Astrocyte of the cerebellum (primary cell): ENCODE results near the gene UFM1.

Source experiments
- DNase-seq: peaks from one replicate; pipeline ENCODE4 v3.0.0-alpha.2; 2011; ENCODE audit warnings: low read depth
- H3K4me3 ChIP-seq: 2 replicates; pipeline ENCODE4 v1.5.1; 2011; ENCODE audit warnings: mild to moderate bottlenecking, low read depth, low read length, moderate library complexity
- in situ Hi-C: cut with HindIII; loops from 2 replicates; pipeline ENCODE4 v1.10.0; 2017; ENCODE audit warnings: low sequenced_read_pairs
- TF ChIP-seq, protein P1 (sequence below): IDR thresholded peaks from 2 replicates; pipeline ENCODE4 v1.5.1; 2012; ENCODE audit warnings: low read length, low read depth, moderate library complexity, mild to moderate bottlenecking; ENCODE audit errors: missing control alignments

Gene UFM1

DNA sequence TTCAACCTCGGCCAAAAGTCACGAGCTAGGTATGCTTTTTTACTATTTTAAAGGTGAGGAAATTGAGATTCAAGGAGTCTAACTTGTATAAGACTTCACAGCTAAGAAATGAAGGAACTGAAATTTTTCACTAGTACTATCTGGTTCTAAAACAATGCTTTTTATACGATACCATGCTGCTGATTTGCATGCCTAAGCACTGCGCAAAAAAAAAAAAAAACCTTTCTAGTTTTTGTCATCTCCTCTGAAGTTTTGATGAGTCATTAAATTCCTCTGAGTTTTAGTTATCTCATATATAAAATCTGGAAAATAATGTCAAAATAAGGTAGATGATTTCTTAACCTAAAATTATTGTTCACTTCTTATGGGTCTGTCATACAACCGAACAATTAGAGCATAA lies 28.0 kb upstream of the UFM1 start:
- TF ChIP-seq, protein P1, sequence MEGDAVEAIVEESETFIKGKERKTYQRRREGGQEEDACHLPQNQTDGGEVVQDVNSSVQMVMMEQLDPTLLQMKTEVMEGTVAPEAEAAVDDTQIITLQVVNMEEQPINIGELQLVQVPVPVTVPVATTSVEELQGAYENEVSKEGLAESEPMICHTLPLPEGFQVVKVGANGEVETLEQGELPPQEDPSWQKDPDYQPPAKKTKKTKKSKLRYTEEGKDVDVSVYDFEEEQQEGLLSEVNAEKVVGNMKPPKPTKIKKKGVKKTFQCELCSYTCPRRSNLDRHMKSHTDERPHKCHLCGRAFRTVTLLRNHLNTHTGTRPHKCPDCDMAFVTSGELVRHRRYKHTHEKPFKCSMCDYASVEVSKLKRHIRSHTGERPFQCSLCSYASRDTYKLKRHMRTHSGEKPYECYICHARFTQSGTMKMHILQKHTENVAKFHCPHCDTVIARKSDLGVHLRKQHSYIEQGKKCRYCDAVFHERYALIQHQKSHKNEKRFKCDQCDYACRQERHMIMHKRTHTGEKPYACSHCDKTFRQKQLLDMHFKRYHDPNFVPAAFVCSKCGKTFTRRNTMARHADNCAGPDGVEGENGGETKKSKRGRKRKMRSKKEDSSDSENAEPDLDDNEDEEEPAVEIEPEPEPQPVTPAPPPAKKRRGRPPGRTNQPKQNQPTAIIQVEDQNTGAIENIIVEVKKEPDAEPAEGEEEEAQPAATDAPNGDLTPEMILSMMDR: no peak
- DNase-seq: no peak
- H3K4me3 ChIP-seq: no peak overlapping the region
- in situ Hi-C loops: no loop called here

DNA sequence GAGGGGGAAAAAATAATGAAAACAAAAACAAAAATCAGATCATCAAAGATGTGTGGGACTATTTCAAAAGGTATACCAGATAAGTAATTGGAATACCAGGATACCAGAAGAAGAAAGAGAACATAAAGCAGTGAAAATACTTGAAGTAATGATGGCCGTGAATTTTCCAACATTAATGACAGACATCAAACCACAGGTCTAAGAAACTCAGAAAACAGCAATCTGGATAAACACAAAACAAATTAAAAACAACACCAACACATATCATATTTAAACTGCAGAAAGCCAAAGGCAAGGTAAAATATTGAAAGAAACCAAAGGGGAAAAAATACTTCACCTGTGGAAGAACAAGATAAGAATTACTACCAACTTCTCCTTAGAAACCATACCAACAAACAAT lies 24.2 kb upstream of the UFM1 start:
- in situ Hi-C loops: no loop called here
- TF ChIP-seq, protein P1: no peak
- DNase-seq: no peak
- no peak overlapping the region for H3K4me3 ChIP-seq

DNA sequence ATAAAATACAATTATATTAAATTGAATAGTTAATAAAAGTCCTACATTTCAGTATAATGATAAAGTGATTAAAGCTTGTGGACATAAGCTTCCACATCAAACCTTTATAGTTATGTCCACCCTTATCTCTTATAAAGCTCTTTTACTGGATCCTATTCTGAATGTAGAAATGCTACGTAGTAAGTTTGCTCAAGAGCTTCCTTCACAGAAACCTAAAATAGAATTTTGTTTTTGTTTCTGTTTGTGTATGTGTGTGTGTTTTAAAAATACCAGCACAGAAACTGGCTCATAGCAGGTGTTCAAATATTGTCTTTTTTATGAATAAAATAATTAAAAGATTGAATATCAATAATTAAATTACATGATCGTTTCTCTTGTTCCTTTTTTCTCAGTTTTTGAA lies 21.0 kb upstream of the UFM1 start:
- in situ Hi-C loops: no loop called here
- no peak for DNase-seq
- H3K4me3 ChIP-seq: no peak overlapping the region
- TF ChIP-seq, protein P1: no peak

DNA sequence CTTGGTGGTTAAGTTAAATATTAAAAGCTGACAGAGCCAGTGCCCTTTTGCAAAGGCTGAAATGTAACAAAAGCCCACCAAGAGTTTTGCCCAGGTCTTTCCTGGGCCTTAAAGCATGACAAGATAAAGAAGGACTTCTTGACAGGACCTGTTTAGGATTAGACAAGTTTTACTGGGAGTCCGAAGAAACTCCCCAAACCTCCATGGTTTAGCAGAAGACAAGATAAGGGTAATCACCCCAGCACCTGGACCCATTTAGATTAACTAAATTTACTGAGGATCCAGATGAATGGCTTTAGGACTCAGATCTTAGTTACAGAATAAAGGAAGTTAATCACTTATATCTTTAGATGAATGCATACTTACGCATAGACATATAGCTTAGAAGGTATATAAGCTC lies 14.8 kb upstream of the UFM1 start:
- TF ChIP-seq, protein P1: no peak
- in situ Hi-C loops: no loop called here
- no peak for DNase-seq
- no peak overlapping the region for H3K4me3 ChIP-seq

DNA sequence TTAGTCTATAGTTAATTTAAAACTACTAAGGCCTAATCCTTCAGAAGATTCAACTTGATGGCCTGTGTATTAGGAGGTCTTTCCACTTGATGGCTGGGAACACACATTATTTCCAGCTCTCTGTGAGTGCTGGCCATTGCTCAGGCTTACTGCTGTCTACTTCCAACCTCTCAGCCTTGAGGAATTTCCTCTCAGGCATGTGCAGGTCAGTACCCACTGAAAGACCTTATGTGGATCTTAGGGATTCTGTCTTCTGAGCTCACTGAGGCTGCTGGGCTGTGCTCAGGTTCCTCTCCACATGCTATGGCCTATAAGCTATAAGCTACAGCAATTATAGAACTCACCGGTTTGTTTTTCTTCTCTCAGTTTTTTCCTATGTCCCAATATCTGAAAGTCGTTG lies 11.6 kb upstream of the UFM1 start:
- TF ChIP-seq, protein P1: no peak
- no peak for DNase-seq
- H3K4me3 ChIP-seq: no peak overlapping the region
- in situ Hi-C loops: no loop called here

DNA sequence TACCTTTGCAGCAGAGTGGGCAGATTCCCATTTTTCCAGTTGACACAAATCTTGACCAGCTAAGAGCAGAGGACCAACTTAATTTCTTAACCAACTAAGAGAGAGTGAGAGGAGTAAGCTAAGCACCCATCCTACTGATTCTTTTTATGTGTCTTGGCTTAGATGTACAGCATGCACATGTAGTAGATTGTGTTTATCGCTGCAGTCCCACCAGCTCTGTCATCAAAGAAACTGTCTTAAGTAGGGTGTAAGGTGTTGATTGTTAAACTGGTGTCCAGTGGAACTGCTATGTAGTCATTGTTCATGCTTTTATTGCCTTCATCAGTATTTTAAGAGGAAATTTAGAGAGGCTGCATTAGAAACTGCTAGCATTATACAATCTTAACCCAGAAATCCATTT lies 9.0 kb upstream of the UFM1 start:
- in situ Hi-C loops: no loop called here
- H3K4me3 ChIP-seq: no peak overlapping the region
- DNase-seq: no peak
- TF ChIP-seq, protein P1: no peak

DNA sequence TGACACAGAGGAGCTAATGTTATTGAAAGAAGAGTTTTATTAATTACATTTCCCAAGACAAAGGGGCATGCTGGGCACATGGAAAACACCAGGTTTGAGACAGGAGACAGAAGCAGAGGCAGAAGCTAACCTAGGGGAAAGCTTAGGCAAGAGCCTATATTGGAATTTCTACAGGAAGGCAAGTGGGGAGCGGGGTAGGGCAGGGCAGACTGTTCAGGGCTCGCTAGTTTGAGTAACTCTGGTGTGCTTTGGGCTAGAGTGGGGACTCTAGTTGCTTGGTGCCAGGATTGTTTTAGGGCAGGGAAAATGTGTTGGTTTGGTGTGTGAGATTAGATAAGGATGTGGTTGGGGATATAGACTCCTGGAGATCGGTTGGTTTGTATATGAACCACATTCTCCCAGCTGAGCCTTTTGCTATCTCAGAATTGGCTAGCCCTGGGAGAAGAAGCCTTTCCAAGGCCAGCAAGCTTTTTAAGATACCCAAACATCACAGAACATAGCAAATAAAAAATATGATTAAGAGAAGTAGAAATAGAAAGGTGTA lies 8.4 kb upstream of the UFM1 start:
- in situ Hi-C loops: no loop called here
- no peak overlapping the region for H3K4me3 ChIP-seq
- no peak for DNase-seq
- TF ChIP-seq, protein P1: no peak
